DMS 273 treated with DMSO at 0.1 percent for 48 hours (cell line): ENCODE data around the gene TCF4.

ENCODE experiments used
- DNase-seq: peaks from one replicate; lab custom pipeline; 2025; lab: John Stamatoyannopoulos, UW

The TCF4 gene

GRCh38 chr18:55546851-55547704, 40.9 kb downstream of the TCF4 start:
- no peak for DNase-seq

- DNase-seq: no peak
Observed at GRCh38 chr18:55544014-55544413, 44.0 kb downstream of the TCF4 start.

GRCh38 chr18:55543130-55543704, 44.8 kb downstream of the TCF4 start:
- DNase-seq: no peak

GRCh38 chr18:55541571-55541970, 46.4 kb downstream of the TCF4 start:
- DNase-seq: no peak

- no peak for DNase-seq
Observed at GRCh38 chr18:55539240-55539639, 48.8 kb downstream of the TCF4 start.

GRCh38 chr18:55534996-55535395, 53.0 kb downstream of the TCF4 start:
- no peak for DNase-seq

- DNase-seq: no peak
Observed at GRCh38 chr18:55534547-55534946, 53.4 kb downstream of the TCF4 start.

- no peak for DNase-seq
Observed at GRCh38 chr18:55530166-55530565, 57.8 kb downstream of the TCF4 start.

GRCh38 chr18:55529581-55529980, 58.4 kb downstream of the TCF4 start:
- DNase-seq: no peak

- no peak for DNase-seq
Observed at GRCh38 chr18:55525845-55526244, 62.1 kb downstream of the TCF4 start.

GRCh38 chr18:55524353-55525073, 63.5 kb downstream of the TCF4 start:
- DNase-seq: no peak

- DNase-seq: no peak
Observed at GRCh38 chr18:55523001-55523400, 65.0 kb downstream of the TCF4 start.

- DNase-seq: no peak
Observed at GRCh38 chr18:55522011-55522410, 66.0 kb downstream of the TCF4 start.

GRCh38 chr18:55517055-55517454, 70.9 kb downstream of the TCF4 start:
- no peak for DNase-seq

GRCh38 chr18:55515941-55516710, 71.9 kb downstream of the TCF4 start:
- no peak for DNase-seq

GRCh38 chr18:55515214-55515613, 72.8 kb downstream of the TCF4 start:
- DNase-seq: no peak

- DNase-seq: no peak
Observed at GRCh38 chr18:55513161-55513560, 74.8 kb downstream of the TCF4 start.

- no peak for DNase-seq
Observed at GRCh38 chr18:55511277-55511676, 76.7 kb downstream of the TCF4 start.

- DNase-seq: no peak
Observed at GRCh38 chr18:55510809-55511208, 77.2 kb downstream of the TCF4 start.

- no peak for DNase-seq
Observed at GRCh38 chr18:55509631-55510324, 78.2 kb downstream of the TCF4 start.

GRCh38 chr18:55508651-55509050, 79.3 kb downstream of the TCF4 start:
- no peak for DNase-seq

GRCh38 chr18:55506074-55506473, 81.9 kb downstream of the TCF4 start:
- no peak for DNase-seq
